Nephron (organoid): ENCODE results near the gene NOS3.

Source experiments
- H3K27ac Mint-ChIP-seq, 3 experiments: 2 replicates each; pipeline ENCODE4 v1.8.0; 2020; ENCODE audit warnings: mixed read lengths in 3 of 3, mild to moderate bottlenecking in 2 of 3, moderate library complexity in 1 of 3
- H3K27me3 Mint-ChIP-seq: 2 replicates; pipeline ENCODE4 v1.8.0; 2021; ENCODE audit warnings: low read depth, mild to moderate bottlenecking, moderate library complexity, mixed read lengths
- H3K36me3 Mint-ChIP-seq: 2 replicates; pipeline ENCODE4 v1.8.0; 2020; ENCODE audit warnings: low read depth, mixed read lengths
- H3K4me1 Mint-ChIP-seq: 2 replicates; pipeline ENCODE4 v1.8.0; 2020; ENCODE audit warnings: mixed read lengths
- H3K4me3 Mint-ChIP-seq, 3 experiments: 2 replicates each; pipeline ENCODE4 v1.8.0; 2020; ENCODE audit warnings: mild to moderate bottlenecking in 3 of 3, mixed read lengths in 3 of 3, moderate library complexity in 2 of 3
- H3K9me3 Mint-ChIP-seq: 2 replicates; pipeline ENCODE4 v1.8.0; 2020; ENCODE audit warnings: mixed read lengths
- CTCF ChIP-seq, 3 experiments: fragments of 200-600 bp; sonication (generic); IDR thresholded peaks; one replicate each; pipeline ENCODE4 v1.5.0; 2021; ENCODE audit warnings: antibody characterized with exemption in 3 of 3; ENCODE audit not compliant: unreplicated experiment in 3 of 3

NOS3 gene

GRCh38 chr7:151062399-151063211 is 71.8 kb downstream of the NOS3 start:
- H3K4me3 Mint-ChIP-seq, result peak overlapping the region; percentile 30 to 95 (median 47)
- peaks cover 10% of the 10 kb centered on the region for H3K36me3 Mint-ChIP-seq

GRCh38 chr7:151063212-151063561 is 72.4 kb downstream of the NOS3 start:
- peak overlapping the region; percentile 63 to 74 (median 69) for H3K4me3 Mint-ChIP-seq
- H3K9me3 Mint-ChIP-seq, result no peaks in the 10 kb centered on the region
- H3K36me3 Mint-ChIP-seq, result peaks cover 15% of the 10 kb centered on the region
- no peak for TF ChIP-seq CTCF (IDR thresholded peaks at IDR 0.05; ENCODE audit: unreplicated experiment in 3 of 3)
- peak overlapping the region in 2 of 3 experiments; percentile 8 to 74 for H3K27ac Mint-ChIP-seq
- H3K4me1 Mint-ChIP-seq, result peaks cover 38% of the 10 kb centered on the region
- no peaks in the 10 kb centered on the region for H3K27me3 Mint-ChIP-seq

More at GRCh38 chr7:151062399-151063211, 71.8 kb downstream of the NOS3 start:
- no peak for TF ChIP-seq CTCF (IDR thresholded peaks at IDR 0.05; ENCODE audit: unreplicated experiment in 3 of 3)
- Mint-ChIP-seq H3K4me1 (peaks cover 33% of the 10 kb centered on the region), H3K9me3 (no peaks in the 10 kb centered on the region), H3K27me3 (no peaks in the 10 kb centered on the region), H3K27ac (peak overlapping the region in 1 of 3 experiments; percentile 74)
